Body of pancreas (tissue), 4 donors: Measurements from ENCODE around the gene SH2D3A.

Source experiments
- CTCF ChIP-seq, 7 experiments: fragments of 450-650 bp in 4 of 7; fragments of 200-600 bp in 3 of 7; sonication (generic) in 3 of 7; IDR thresholded peaks; one replicate each; pipeline ENCODE4 v1.5.1; 2016 to 2019; ENCODE audit warnings: antibody characterized with exemption in 7 of 7
- POLR2A ChIP-seq, 3 donors: fragments of 450-650 bp; IDR thresholded peaks; one replicate each; pipeline ENCODE4 v1.6.1; 2016; ENCODE audit warnings: antibody characterized with exemption in 3 of 3, mild to moderate bottlenecking in 2 of 3

GRCh38 chr19:6718111-6718740 lies 49.0 kb downstream of the SH2D3A start:
- TF ChIP-seq POLR2A (IDR thresholded peaks at IDR 0.05) (no peak), CTCF (IDR thresholded peaks at IDR 0.05) (no peak)
